Measurements from ENCODE around the gene PAX3. TPM values are rescaled to one million over a fixed set of nuclear protein-coding genes. Genes with fewer than 3 reads are reported as not detected.

The PAX3 gene
- polyA plus RNA-seq, 3 donors = not detected

GRCh38 chr2:222256250-222256649, 42.5 kb downstream of the PAX3 start:
- no peak for DNase-seq
- no peak overlapping the region for H3K27ac ChIP-seq (ENCODE audit: low read depth in 1 of 2, low read length in 2 of 2)
- Mint-ChIP-seq H3K27ac (no peak overlapping the region), H3K4me3 (no peak overlapping the region), H3K27me3 (ENCODE audit: low read depth in 3 of 3) (peaks cover 4 to 7% (median 5%) of the 10 kb centered on the region in 3 donors), H3K36me3 (no peaks in the 10 kb centered on the region), H3K4me1 (no peaks in the 10 kb centered on the region), H3K9me3 (peaks cover 0 to 5% (median 0%) of the 10 kb centered on the region in 7 donors)
- no peak overlapping the region for H2AFZ ChIP-seq (ENCODE audit: insufficient read depth, low read depth, low read length, poor library complexity, severe bottlenecking)
- no peaks in the 10 kb centered on the region for H3K36me3 ChIP-seq (replicated peaks in 1 of 2; ENCODE audit: control insufficient read depth in 1 of 2, insufficient read depth in 2 of 2, low read length in 2 of 2)
- no peak overlapping the region for H3K9ac ChIP-seq (ENCODE audit: insufficient read depth, low read length, poor library complexity, severe bottlenecking)
- WGBS (ENCODE audit: insufficient coverage) = 33% methylated on average over 8 of the region's 8 CpGs
- no peaks in the 10 kb centered on the region for H3K4me1 ChIP-seq (ENCODE audit: control insufficient read depth in 1 of 2, insufficient read depth in 2 of 2, low read length in 2 of 2)
- no peak for TF ChIP-seq CTCF (IDR thresholded peaks at IDR 0.05)
- no peaks in the 10 kb centered on the region for H3K9me3 ChIP-seq (replicated peaks in 1 of 2; ENCODE audit: control insufficient read depth in 1 of 2, insufficient read depth in 1 of 2, low read length in 2 of 2)
- no peak overlapping the region for H3K4me2 ChIP-seq (replicated peaks; ENCODE audit: extremely low read depth, low read length, poor library complexity, severe bottlenecking)
- intact Hi-C loops (cut with micrococcal nuclease) = no loop called here
- peaks cover 3 to 11% of the 10 kb centered on the region in 2 donors for H3K27me3 ChIP-seq (ENCODE audit: control insufficient read depth in 2 of 2, insufficient read depth in 2 of 2, low read length in 2 of 2)
- no peaks in the 10 kb centered on the region for H4K20me1 ChIP-seq (ENCODE audit: insufficient read depth, low read length)
- no peak overlapping the region for H3K4me3 ChIP-seq (replicated peaks in 1 of 3; ENCODE audit: low read depth in 2 of 3, low read length in 3 of 3)
- no peaks in the 10 kb centered on the region for H3K79me2 ChIP-seq (ENCODE audit: insufficient read depth, low read length)

- no peaks in the 10 kb centered on the region for H3K9me3 ChIP-seq (replicated peaks in 1 of 2; ENCODE audit: control insufficient read depth in 1 of 2, insufficient read depth in 1 of 2, low read length in 2 of 2)
- intact Hi-C loops (cut with micrococcal nuclease) = no loop called here
- Mint-ChIP-seq H3K27ac (no peak overlapping the region), H3K9me3 (peaks cover 0 to 5% (median 0%) of the 10 kb centered on the region in 7 donors), H3K36me3 (no peaks in the 10 kb centered on the region), H3K4me1 (no peaks in the 10 kb centered on the region), H3K27me3 (ENCODE audit: low read depth in 3 of 3) (peaks cover 4 to 7% (median 5%) of the 10 kb centered on the region in 3 donors), H3K4me3 (no peak overlapping the region)
- no peak overlapping the region for H3K9ac ChIP-seq (ENCODE audit: insufficient read depth, low read length, poor library complexity, severe bottlenecking)
- no peak overlapping the region for H2AFZ ChIP-seq (ENCODE audit: insufficient read depth, low read depth, low read length, poor library complexity, severe bottlenecking)
- H3K27ac ChIP-seq (ENCODE audit: low read depth in 1 of 2, low read length in 2 of 2) = no peak overlapping the region
- H3K4me1 ChIP-seq (ENCODE audit: control insufficient read depth in 1 of 2, insufficient read depth in 2 of 2, low read length in 2 of 2) = no peaks in the 10 kb centered on the region
- no peak overlapping the region for H3K4me3 ChIP-seq (replicated peaks in 1 of 3; ENCODE audit: low read depth in 2 of 3, low read length in 3 of 3)
- no peak overlapping the region for H3K4me2 ChIP-seq (replicated peaks; ENCODE audit: extremely low read depth, low read length, poor library complexity, severe bottlenecking)
- H4K20me1 ChIP-seq (ENCODE audit: insufficient read depth, low read length) = no peaks in the 10 kb centered on the region
- H3K79me2 ChIP-seq (ENCODE audit: insufficient read depth, low read length) = no peaks in the 10 kb centered on the region
- TF ChIP-seq CTCF (IDR thresholded peaks at IDR 0.05) = no peak
- H3K27me3 ChIP-seq (ENCODE audit: control insufficient read depth in 2 of 2, insufficient read depth in 2 of 2, low read length in 2 of 2) = peaks cover 3 to 10% of the 10 kb centered on the region in 2 donors
- DNase-seq = no peak
- no peaks in the 10 kb centered on the region for H3K36me3 ChIP-seq (replicated peaks in 1 of 2; ENCODE audit: control insufficient read depth in 1 of 2, insufficient read depth in 2 of 2, low read length in 2 of 2)
These were observed 43.7 kb downstream of the PAX3 start for GRCh38 chr2:222255090-222255489.

All from CD14-positive monocyte (primary cell).